HG03520 (cell line): ENCODE data around the gene IRF2.

ENCODE experiments used
- ATAC-seq: cut with Tn5 transposase; IDR thresholded peaks from one replicate; pipeline ENCODE4 v1.9.1; 2021; ENCODE audit warnings: mild to moderate bottlenecking, moderate library complexity; ENCODE audit not compliant: unreplicated experiment

The IRF2 gene

GRCh38 chr4:184474263-184475095, at the start of gene IRF2:
Gene IRF2 (minus strand): TSS chr4:184474550. CDS start chr4:184429064, 45,486 bp downstream.
- peak; percentile 61 for ATAC-seq

GRCh38 chr4:184515606-184516005, 41.3 kb upstream of the IRF2 start:
- no peak for ATAC-seq

GRCh38 chr4:184514121-184514988, 40.0 kb upstream of the IRF2 start:
- ATAC-seq: peak; percentile 97

- ATAC-seq: no peak
Measured at GRCh38 chr4:184513802-184514120, 39.4 kb upstream of the IRF2 start.

- ATAC-seq: no peak
Measured at GRCh38 chr4:184511156-184511555, 36.8 kb upstream of the IRF2 start.

- no peak for ATAC-seq
Measured at GRCh38 chr4:184510401-184510800, 36.1 kb upstream of the IRF2 start.

- peak; percentile 99 for ATAC-seq
Measured at GRCh38 chr4:184506527-184507121, 32.3 kb upstream of the IRF2 start.

- ATAC-seq: no peak
Measured at GRCh38 chr4:184504385-184504784, 30.0 kb upstream of the IRF2 start.

- ATAC-seq: no peak
Measured at GRCh38 chr4:184503869-184504300, 29.5 kb upstream of the IRF2 start.

GRCh38 chr4:184500748-184501589, 26.6 kb upstream of the IRF2 start:
- ATAC-seq: no peak

GRCh38 chr4:184499996-184500395, 25.6 kb upstream of the IRF2 start:
- ATAC-seq: no peak

GRCh38 chr4:184498598-184498997, 24.2 kb upstream of the IRF2 start:
- ATAC-seq: no peak

GRCh38 chr4:184489771-184490170, 15.4 kb upstream of the IRF2 start:
- no peak for ATAC-seq

GRCh38 chr4:184487503-184487902, 13.2 kb upstream of the IRF2 start:
- no peak for ATAC-seq

- no peak for ATAC-seq
Measured at GRCh38 chr4:184485279-184485678, 10.9 kb upstream of the IRF2 start.

- no peak for ATAC-seq
Measured at GRCh38 chr4:184481544-184481943, 7.2 kb upstream of the IRF2 start.

GRCh38 chr4:184479516-184479950, 5.2 kb upstream of the IRF2 start:
- no peak for ATAC-seq

- no peak for ATAC-seq
Measured at GRCh38 chr4:184477201-184477999, 3.0 kb upstream of the IRF2 start.

GRCh38 chr4:184476695-184477094, 2.3 kb upstream of the IRF2 start:
- ATAC-seq: no peak

GRCh38 chr4:184475498-184475897, 1.1 kb upstream of the IRF2 start:
- ATAC-seq: no peak
